Measurements from ENCODE around the gene IQSEC3.

IQSEC3 gene

DNA sequence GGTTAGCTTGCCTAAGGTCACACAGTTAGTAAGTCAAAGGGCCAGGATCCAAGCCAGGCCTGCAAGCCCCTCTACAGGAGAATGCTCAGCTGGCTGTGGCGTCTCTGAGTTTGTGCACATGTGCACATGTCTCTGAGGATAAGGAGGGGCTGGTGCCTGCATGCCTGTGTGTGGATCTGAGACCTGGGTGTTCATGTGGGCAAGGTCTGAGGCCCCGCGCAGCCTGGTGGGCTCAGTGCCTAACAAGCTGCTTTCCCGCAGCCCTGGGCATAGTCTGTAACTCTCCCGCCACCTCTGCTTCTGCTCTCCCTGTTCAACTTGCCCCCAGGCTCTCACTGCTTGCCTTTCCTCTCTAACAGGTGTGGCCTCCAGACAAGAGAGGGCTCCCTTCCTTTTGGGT lies 151.7 kb downstream of the IQSEC3 start:
- no peak for DNase-seq (ENCODE audit: extremely low spot score)
- ChIA-PET CTCF (no interaction called here), POLR2A (no interaction called here)
- TF ChIP-seq SP1 (IDR thresholded peaks at IDR 0.05) (no peak), NFRKB (IDR thresholded peaks at IDR 0.05) (no peak), CTBP1 (IDR thresholded peaks at IDR 0.05; ENCODE audit: borderline replicate concordance) (no peak), FOXM1 (IDR thresholded peaks at IDR 0.05; ENCODE audit: borderline replicate concordance) (no peak), LEF1 (IDR thresholded peaks at IDR 0.05; ENCODE audit: borderline replicate concordance) (no peak), ZNF384 (IDR thresholded peaks at IDR 0.05) (no peak), SUZ12 (IDR thresholded peaks at IDR 0.05) (no peak), FOXK2 (IDR thresholded peaks at IDR 0.05) (no peak), L3MBTL2 (conservative IDR thresholded peaks at IDR 0.05) (no peak), BHLHE40 (IDR thresholded peaks at IDR 0.05; ENCODE audit: borderline replicate concordance) (no peak), ELF4 (IDR thresholded peaks at IDR 0.05) (no peak), HDGF (IDR thresholded peaks at IDR 0.05; ENCODE audit: borderline replicate concordance) (no peak), TARDBP (IDR thresholded peaks at IDR 0.05) (no peak), ARNT (IDR thresholded peaks at IDR 0.05) (no peak), FOXA1 (IDR thresholded peaks at IDR 0.05) (no peak)
- TF ChIP-seq, protein P1, sequence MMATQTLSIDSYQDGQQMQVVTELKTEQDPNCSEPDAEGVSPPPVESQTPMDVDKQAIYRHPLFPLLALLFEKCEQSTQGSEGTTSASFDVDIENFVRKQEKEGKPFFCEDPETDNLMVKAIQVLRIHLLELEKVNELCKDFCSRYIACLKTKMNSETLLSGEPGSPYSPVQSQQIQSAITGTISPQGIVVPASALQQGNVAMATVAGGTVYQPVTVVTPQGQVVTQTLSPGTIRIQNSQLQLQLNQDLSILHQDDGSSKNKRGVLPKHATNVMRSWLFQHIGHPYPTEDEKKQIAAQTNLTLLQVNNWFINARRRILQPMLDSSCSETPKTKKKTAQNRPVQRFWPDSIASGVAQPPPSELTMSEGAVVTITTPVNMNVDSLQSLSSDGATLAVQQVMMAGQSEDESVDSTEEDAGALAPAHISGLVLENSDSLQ (IDR thresholded peaks at IDR 0.05) = no peak

DNA sequence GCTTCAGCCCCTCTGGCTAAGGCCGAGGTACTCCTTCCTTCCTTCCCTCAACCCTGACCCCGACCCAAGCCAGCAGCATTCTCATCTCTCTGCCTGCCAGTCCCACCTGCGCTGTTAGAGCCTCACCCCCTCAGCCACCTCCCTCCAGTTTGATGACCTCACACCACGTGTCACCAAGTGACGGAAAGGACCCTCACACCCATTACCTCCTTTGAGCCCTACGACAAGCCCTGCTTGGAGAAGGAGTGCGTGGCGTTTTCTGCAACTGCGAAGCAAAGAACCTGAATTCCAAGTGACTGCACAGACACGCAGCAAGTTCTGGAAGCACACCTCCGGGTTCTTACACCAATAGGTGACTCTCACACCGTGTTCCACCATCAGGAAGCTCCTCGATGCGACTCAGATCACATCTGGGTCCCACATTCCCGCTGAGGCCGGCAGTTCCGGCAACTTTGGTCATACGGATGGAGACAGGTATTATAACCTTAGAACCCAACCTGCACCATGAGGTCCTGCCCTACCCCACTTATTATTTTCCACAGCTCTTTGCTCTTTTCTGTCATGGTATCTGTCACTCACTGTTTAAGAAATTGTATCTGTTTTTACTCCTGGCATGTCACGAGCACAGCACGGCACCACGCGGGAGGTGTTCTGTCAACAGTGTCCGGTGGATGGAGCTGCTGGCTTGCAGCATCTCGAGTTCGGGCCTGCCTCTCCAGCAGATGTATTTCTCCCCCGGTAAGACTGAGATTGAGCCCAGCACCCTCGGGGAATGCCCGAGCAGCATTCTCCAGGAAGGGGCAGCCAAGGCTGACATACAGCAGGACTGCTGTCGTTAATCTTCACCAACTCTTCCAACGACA lies 152.4 kb downstream of the IQSEC3 start:
- TF ChIP-seq LEF1 (IDR thresholded peaks at IDR 0.05; ENCODE audit: borderline replicate concordance) = no peak
- no peak for TF ChIP-seq TARDBP (IDR thresholded peaks at IDR 0.05)
- TF ChIP-seq HDGF (IDR thresholded peaks at IDR 0.05; ENCODE audit: borderline replicate concordance) = no peak
- TF ChIP-seq ARNT (IDR thresholded peaks at IDR 0.05) = no peak
- no peak for TF ChIP-seq FOXM1 (IDR thresholded peaks at IDR 0.05; ENCODE audit: borderline replicate concordance)
- no peak for TF ChIP-seq SUZ12 (IDR thresholded peaks at IDR 0.05)
- TF ChIP-seq ZNF384 (IDR thresholded peaks at IDR 0.05) = no peak
- TF ChIP-seq NFRKB (IDR thresholded peaks at IDR 0.05) = no peak
- no peak for TF ChIP-seq FOXK2 (IDR thresholded peaks at IDR 0.05)
- TF ChIP-seq, protein P1 (IDR thresholded peaks at IDR 0.05) = no peak
- TF ChIP-seq ELF4 (IDR thresholded peaks at IDR 0.05) = no peak
- no peak for DNase-seq (ENCODE audit: extremely low spot score)
- ChIA-PET CTCF (interaction anchor here (1.0 to 2.3 kb wide), 9 partner anchors 7 to 47 kb away, joined by 3 to 8 read pairs (median 4); no protein-coding TSS in a partner anchor), POLR2A (no interaction called here)

DNA sequence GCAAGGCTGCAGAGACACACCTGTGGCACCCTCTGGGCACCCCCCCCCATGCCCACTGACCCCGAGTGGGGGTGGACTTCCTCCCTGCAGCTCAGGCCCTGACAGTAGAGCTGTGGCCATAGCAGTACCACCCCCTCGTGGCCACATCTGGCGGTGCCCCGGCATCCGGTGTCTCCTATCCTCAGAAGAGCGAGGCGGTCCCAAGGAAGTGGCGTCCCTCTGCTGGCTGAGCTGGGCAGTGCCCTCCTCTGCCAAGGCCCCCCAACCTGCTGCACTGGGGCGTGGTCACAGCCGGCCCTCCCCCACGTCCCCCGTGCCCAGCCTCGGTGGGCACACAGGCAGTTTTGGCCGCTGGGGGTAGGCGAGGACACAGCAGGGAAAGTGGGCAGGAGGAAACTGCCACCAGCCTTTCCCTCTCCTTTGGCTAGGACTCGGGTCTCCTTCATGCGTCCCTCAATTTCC lies 153.4 kb downstream of the IQSEC3 start:
- ChIA-PET CTCF (interaction anchor here (0.8 to 2.9 kb wide), 13 partner anchors 8 to 108 kb away, joined by 3 to 8 read pairs (median 4); no protein-coding TSS in a partner anchor), POLR2A (no interaction called here)
- peak; percentile 86 for DNase-seq (ENCODE audit: extremely low spot score)
- TF ChIP-seq FOXK2 (IDR thresholded peaks at IDR 0.05) = no peak
- TF ChIP-seq, protein P1 (IDR thresholded peaks at IDR 0.05) = no peak
- no peak for TF ChIP-seq HDGF (IDR thresholded peaks at IDR 0.05; ENCODE audit: borderline replicate concordance)
- no peak for TF ChIP-seq ELF4 (IDR thresholded peaks at IDR 0.05)
- TF ChIP-seq FOXM1 (IDR thresholded peaks at IDR 0.05; ENCODE audit: borderline replicate concordance) = no peak
- no peak for TF ChIP-seq SP1 (IDR thresholded peaks at IDR 0.05)
- no peak for TF ChIP-seq ARNT (IDR thresholded peaks at IDR 0.05)
- TF ChIP-seq LEF1 (IDR thresholded peaks at IDR 0.05; ENCODE audit: borderline replicate concordance) = no peak
- no peak for TF ChIP-seq CTBP1 (IDR thresholded peaks at IDR 0.05; ENCODE audit: borderline replicate concordance)
- TF ChIP-seq BHLHE40 (IDR thresholded peaks at IDR 0.05; ENCODE audit: borderline replicate concordance) = no peak
- no peak for TF ChIP-seq FOXA1 (IDR thresholded peaks at IDR 0.05)
- no peak for TF ChIP-seq NFRKB (IDR thresholded peaks at IDR 0.05)
- TF ChIP-seq ZNF384 (IDR thresholded peaks at IDR 0.05) = no peak
- TF ChIP-seq SUZ12 (IDR thresholded peaks at IDR 0.05) = no peak
- no peak for TF ChIP-seq TARDBP (IDR thresholded peaks at IDR 0.05)
- TF ChIP-seq L3MBTL2 (conservative IDR thresholded peaks at IDR 0.05) = no peak

DNA sequence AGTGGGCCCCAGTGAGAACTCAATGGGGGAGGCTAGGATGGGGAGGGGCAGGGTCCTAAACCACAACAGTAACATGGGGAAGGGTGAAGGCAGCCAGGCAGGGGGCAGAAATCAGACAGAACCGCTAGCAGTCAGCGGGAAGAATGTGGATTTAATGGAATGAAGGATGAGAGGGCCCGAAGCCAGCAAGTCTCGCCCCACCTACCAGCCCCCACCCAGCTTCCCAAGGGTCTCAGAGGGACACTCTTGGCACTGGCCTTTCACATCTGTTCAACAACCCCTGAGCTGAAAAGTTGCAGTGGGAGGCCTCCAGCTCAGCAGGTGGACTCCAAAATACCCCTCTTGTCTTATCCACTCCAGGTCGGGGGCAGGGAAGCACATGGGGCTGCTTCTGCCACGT lies 153.9 kb downstream of the IQSEC3 start:
- no peak for DNase-seq (ENCODE audit: extremely low spot score)
- ChIA-PET CTCF (interaction anchor here (0.8 to 2.9 kb wide), 11 partner anchors 9 to 109 kb away, joined by 3 to 8 read pairs (median 4); no protein-coding TSS in a partner anchor), POLR2A (no interaction called here)
- TF ChIP-seq SUZ12 (IDR thresholded peaks at IDR 0.05) (no peak), CTBP1 (IDR thresholded peaks at IDR 0.05; ENCODE audit: borderline replicate concordance) (no peak), ELF4 (IDR thresholded peaks at IDR 0.05) (no peak), NFRKB (IDR thresholded peaks at IDR 0.05) (no peak), LEF1 (IDR thresholded peaks at IDR 0.05; ENCODE audit: borderline replicate concordance) (no peak), HDGF (IDR thresholded peaks at IDR 0.05; ENCODE audit: borderline replicate concordance) (no peak), SP1 (IDR thresholded peaks at IDR 0.05) (no peak), L3MBTL2 (conservative IDR thresholded peaks at IDR 0.05) (no peak), FOXA1 (IDR thresholded peaks at IDR 0.05) (no peak), FOXK2 (IDR thresholded peaks at IDR 0.05) (no peak), ZNF384 (IDR thresholded peaks at IDR 0.05) (no peak), TARDBP (IDR thresholded peaks at IDR 0.05) (no peak), ARNT (IDR thresholded peaks at IDR 0.05) (no peak), FOXM1 (IDR thresholded peaks at IDR 0.05; ENCODE audit: borderline replicate concordance) (no peak), BHLHE40 (IDR thresholded peaks at IDR 0.05; ENCODE audit: borderline replicate concordance) (no peak)
- TF ChIP-seq, protein P1 (IDR thresholded peaks at IDR 0.05) = no peak
